ENCODE results near the gene TRMT61B. TPM values are rescaled to one million over a fixed set of nuclear protein-coding genes. Genes with fewer than 3 reads are reported as not detected.

The TRMT61B gene
- total and polyA plus RNA-seq, 2 donors (not counting 1 experiment from before 2014, with no cell fraction given): 15.5 to 20.3 TPM

DNA sequence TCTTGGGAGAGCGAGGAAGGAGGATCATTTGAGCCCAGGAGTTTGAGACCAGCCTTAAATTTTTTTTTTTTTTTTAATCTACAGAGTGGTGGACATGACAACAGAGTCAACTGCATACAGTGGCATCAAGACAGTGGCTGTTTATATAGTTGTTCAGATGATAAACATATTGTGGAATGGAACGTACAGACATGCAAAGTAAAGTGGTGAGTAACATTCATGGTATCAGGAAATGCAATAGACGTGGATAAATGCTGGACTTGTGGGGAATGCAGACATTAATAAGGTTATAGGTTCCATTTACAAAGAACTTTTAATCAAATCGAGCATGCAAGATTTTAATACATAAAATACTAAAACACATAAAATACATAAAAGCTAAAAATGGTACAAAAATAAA lies 36.3 kb upstream of the TRMT61B start:
- Histone ChIP-seq H3K9me3 (ENCODE audit: control extremely low read depth in 1 of 3, control insufficient read depth in 2 of 3, insufficient read depth in 1 of 3, low read length in 2 of 3) (no peaks in the 10 kb centered on the region), H3K4me1 (ENCODE audit: control insufficient read depth in 2 of 2, insufficient read depth in 2 of 2, low read length in 2 of 2) (no peaks in the 10 kb centered on the region), H3K4me3 (ENCODE audit: control extremely low read depth in 1 of 5, extremely low read depth in 1 of 5, insufficient read depth in 1 of 5, low read depth in 2 of 5, low read length in 4 of 5) (no peak overlapping the region), H3K9ac (ENCODE audit: low read length) (no peak overlapping the region), H2AFZ (ENCODE audit: insufficient read depth, low read depth, low read length, poor library complexity, severe bottlenecking) (no peak overlapping the region), H3K27me3 (replicated peaks in 1 of 4; ENCODE audit: control extremely low read depth in 1 of 4, control insufficient read depth in 3 of 4, insufficient read depth in 4 of 4, low read length in 3 of 4) (no peaks in the 10 kb centered on the region), H4K20me1 (ENCODE audit: control insufficient read depth, insufficient read depth, low read length, poor library complexity, severe bottlenecking) (peaks cover 56% of the 10 kb centered on the region), H3K36me3 (replicated peaks in 1 of 2; ENCODE audit: control extremely low read depth in 1 of 2, control insufficient read depth in 1 of 2, extremely low read depth in 1 of 2, insufficient read depth in 2 of 2, low read length in 1 of 2) (peaks cover 4 to 56% of the 10 kb centered on the region in 2 experiments), H3K27ac (ENCODE audit: low read length in 2 of 2) (no peak overlapping the region), H3K79me2 (ENCODE audit: control insufficient read depth, insufficient read depth, low read length) (peaks cover 51% of the 10 kb centered on the region), H3K4me2 (replicated peaks; ENCODE audit: low read depth, low read length, poor library complexity, severe bottlenecking) (no peak overlapping the region)
- no peaks in the 10 kb centered on the region for H3K9me3 Mint-ChIP-seq (ENCODE audit: insufficient read depth)
- H3K4me1 Mint-ChIP-seq: peaks cover 9% of the 10 kb centered on the region
- no peak for DNase-seq
- H3K4me3 Mint-ChIP-seq: no peak overlapping the region
- intact Hi-C loops (cut with micrococcal nuclease): loop anchor here (5.0 kb wide), 1 partner anchor 84 kb away; no protein-coding TSS in a partner anchor
- TF ChIP-seq EZH2 (IDR thresholded peaks at IDR 0.05; ENCODE audit: borderline replicate concordance, insufficient read depth, low read depth, low read length, poor library complexity, severe bottlenecking) (no peak), CTCF (IDR thresholded peaks at IDR 0.05) (no peak)
- H3K27me3 Mint-ChIP-seq: no peaks in the 10 kb centered on the region
- WGBS (ENCODE audit: insufficient coverage): 100% methylated on average over 1 of the region's 4 CpGs
- POLR2A ChIA-PET: no interaction called here
- no peak overlapping the region for H3K27ac Mint-ChIP-seq
- CTCF ChIA-PET: no interaction called here
- no peak for ATAC-seq (ENCODE audit: low read depth)

DNA sequence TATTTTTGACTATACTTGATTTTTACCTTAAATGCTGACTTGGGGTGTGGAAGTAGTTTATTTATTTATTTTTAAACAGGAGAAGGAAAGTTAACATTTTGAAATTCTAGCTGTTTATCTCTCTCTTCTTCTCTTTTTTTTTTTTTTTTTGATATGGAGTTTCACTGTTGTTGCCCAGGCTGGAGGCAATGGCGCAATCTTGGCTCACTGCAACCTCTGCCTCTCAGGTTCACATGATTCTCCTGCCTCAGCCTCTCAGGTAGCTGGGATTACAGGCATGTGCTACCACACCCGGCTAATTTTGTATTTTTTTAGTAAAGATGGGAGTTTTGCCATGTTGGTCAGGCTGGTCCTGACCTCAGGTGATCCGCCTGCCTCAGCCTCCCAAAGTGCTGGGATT lies 35.4 kb upstream of the TRMT61B start:
- peaks cover 4 to 56% of the 10 kb centered on the region in 2 experiments for H3K36me3 ChIP-seq (replicated peaks in 1 of 2; ENCODE audit: control extremely low read depth in 1 of 2, control insufficient read depth in 1 of 2, extremely low read depth in 1 of 2, insufficient read depth in 2 of 2, low read length in 1 of 2)

More for the DNA sequence above, 35.4 kb upstream of the TRMT61B start:
- Mint-ChIP-seq H3K4me1 (peaks cover 14% of the 10 kb centered on the region), H3K27me3 (no peaks in the 10 kb centered on the region), H3K27ac (no peak overlapping the region), H3K4me3 (no peak overlapping the region), H3K9me3 (ENCODE audit: insufficient read depth) (no peaks in the 10 kb centered on the region)
- no peak overlapping the region for H2AFZ ChIP-seq (ENCODE audit: insufficient read depth, low read depth, low read length, poor library complexity, severe bottlenecking)
- 95% methylated on average over 2 of the region's 3 CpGs for WGBS (ENCODE audit: insufficient coverage)
- H3K4me3 ChIP-seq (ENCODE audit: control extremely low read depth in 1 of 5, extremely low read depth in 1 of 5, insufficient read depth in 1 of 5, low read depth in 2 of 5, low read length in 4 of 5): no peak overlapping the region
- ChIA-PET CTCF (interaction anchor here (1.1 kb wide), 1 partner anchor 13 kb away, joined by 3 read pairs; no protein-coding TSS in a partner anchor), POLR2A (interaction anchor here (1.6 kb wide), 1 partner anchor 11 kb away, joined by 3 read pairs; the partner anchor contains the start of gene WDR43)
- H3K79me2 ChIP-seq (ENCODE audit: control insufficient read depth, insufficient read depth, low read length): peaks cover 58% of the 10 kb centered on the region
- H4K20me1 ChIP-seq (ENCODE audit: control insufficient read depth, insufficient read depth, low read length, poor library complexity, severe bottlenecking): peaks cover 61% of the 10 kb centered on the region
- no peaks in the 10 kb centered on the region for H3K27me3 ChIP-seq (replicated peaks in 1 of 4; ENCODE audit: control extremely low read depth in 1 of 4, control insufficient read depth in 3 of 4, insufficient read depth in 4 of 4, low read length in 3 of 4)
- DNase-seq (no peak), ATAC-seq (ENCODE audit: low read depth) (no peak)
- no peaks in the 10 kb centered on the region for H3K4me1 ChIP-seq (ENCODE audit: control insufficient read depth in 2 of 2, insufficient read depth in 2 of 2, low read length in 2 of 2)
- H3K9me3 ChIP-seq (ENCODE audit: control extremely low read depth in 1 of 3, control insufficient read depth in 2 of 3, insufficient read depth in 1 of 3, low read length in 2 of 3): no peaks in the 10 kb centered on the region
- no peak overlapping the region for H3K9ac ChIP-seq (ENCODE audit: low read length)
- intact Hi-C loops (cut with micrococcal nuclease): loop anchor here (5.0 kb wide), 1 partner anchor 83 kb away; no protein-coding TSS in a partner anchor
- H3K4me2 ChIP-seq (replicated peaks; ENCODE audit: low read depth, low read length, poor library complexity, severe bottlenecking): no peak overlapping the region
- TF ChIP-seq EZH2 (IDR thresholded peaks at IDR 0.05; ENCODE audit: borderline replicate concordance, insufficient read depth, low read depth, low read length, poor library complexity, severe bottlenecking) (no peak), CTCF (IDR thresholded peaks at IDR 0.05) (no peak)
- no peak overlapping the region for H3K27ac ChIP-seq (ENCODE audit: low read length in 2 of 2)
